NT2/D1 (cell line): ENCODE results near the gene GALNT1.
"Not testable (repeated sequence)": the region's sequence is repeated elsewhere in the genome, so short reads cannot be mapped to it uniquely, and the experiment has no call there.

Source experiments
- SUZ12 ChIP-seq: IDR thresholded peaks from 2 replicates; pipeline ENCODE4 v1.6.1; 2011; ENCODE audit not compliant: insufficient read length, insufficient read depth; ENCODE audit errors: extremely low read depth
- YY1 ChIP-seq: IDR thresholded peaks from 2 replicates; pipeline ENCODE4 v1.6.1; 2011; ENCODE audit not compliant: insufficient read length, insufficient read depth

GRCh38 chr18:35555538-35555937 lies 26.0 kb upstream of the GALNT1 start:
- not testable (repeated sequence) for TF ChIP-seq YY1, SUZ12
